Measurements from ENCODE around the gene SOWAHD. TPM values are rescaled to one million over a fixed set of nuclear protein-coding genes. Genes with fewer than 3 reads are reported as not detected.
"Not testable (repeated sequence)": the region's sequence is repeated elsewhere in the genome, so short reads cannot be mapped to it uniquely, and the experiment has no call there.

SOWAHD gene
- total RNA-seq, 1 donor from 2014 or later: 0.54 TPM

DNA sequence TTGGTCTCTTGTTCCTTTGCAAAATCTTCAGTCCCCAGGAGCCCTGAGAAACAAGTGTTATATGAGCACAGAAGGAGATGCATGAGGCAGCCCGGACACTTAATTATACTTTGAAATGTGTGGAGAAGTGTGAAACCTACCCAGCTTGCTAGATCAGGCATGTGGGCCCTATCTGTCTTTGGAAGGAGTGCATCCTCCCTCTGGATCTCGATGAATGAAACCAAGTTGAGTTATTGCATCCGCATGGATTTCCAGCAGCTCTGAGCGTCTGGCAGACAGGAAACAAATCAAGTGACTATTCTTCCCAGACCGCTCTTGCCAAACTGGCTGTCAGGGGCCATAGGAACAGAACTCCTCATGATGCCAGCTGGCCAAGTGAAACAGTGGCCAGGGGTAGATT, 19.6 kb upstream of the SOWAHD start:
- Mint-ChIP-seq H3K27ac (ENCODE audit: unreplicated experiment) (no peak overlapping the region), H3K9me3 (ENCODE audit: unreplicated experiment) (peaks cover 3% of the 10 kb centered on the region), H3K4me3 (ENCODE audit: unreplicated experiment) (no peak overlapping the region), H3K27me3 (ENCODE audit: low read depth, unreplicated experiment) (no peaks in the 10 kb centered on the region), H3K4me1 (ENCODE audit: low read depth, unreplicated experiment) (no peaks in the 10 kb centered on the region), H3K36me3 (ENCODE audit: low read depth, unreplicated experiment) (no peaks in the 10 kb centered on the region)
- H3K9me3 ChIP-seq (ENCODE audit: insufficient read depth, low read depth, low read length): no peaks in the 10 kb centered on the region
- no peaks in the 10 kb centered on the region for H3K79me2 ChIP-seq (ENCODE audit: insufficient read depth, low read length)
- no peaks in the 10 kb centered on the region for H3K4me1 ChIP-seq (ENCODE audit: insufficient read depth, low read length)
- H3K9ac ChIP-seq (ENCODE audit: low read length): no peak overlapping the region
- TF ChIP-seq, protein P1, sequence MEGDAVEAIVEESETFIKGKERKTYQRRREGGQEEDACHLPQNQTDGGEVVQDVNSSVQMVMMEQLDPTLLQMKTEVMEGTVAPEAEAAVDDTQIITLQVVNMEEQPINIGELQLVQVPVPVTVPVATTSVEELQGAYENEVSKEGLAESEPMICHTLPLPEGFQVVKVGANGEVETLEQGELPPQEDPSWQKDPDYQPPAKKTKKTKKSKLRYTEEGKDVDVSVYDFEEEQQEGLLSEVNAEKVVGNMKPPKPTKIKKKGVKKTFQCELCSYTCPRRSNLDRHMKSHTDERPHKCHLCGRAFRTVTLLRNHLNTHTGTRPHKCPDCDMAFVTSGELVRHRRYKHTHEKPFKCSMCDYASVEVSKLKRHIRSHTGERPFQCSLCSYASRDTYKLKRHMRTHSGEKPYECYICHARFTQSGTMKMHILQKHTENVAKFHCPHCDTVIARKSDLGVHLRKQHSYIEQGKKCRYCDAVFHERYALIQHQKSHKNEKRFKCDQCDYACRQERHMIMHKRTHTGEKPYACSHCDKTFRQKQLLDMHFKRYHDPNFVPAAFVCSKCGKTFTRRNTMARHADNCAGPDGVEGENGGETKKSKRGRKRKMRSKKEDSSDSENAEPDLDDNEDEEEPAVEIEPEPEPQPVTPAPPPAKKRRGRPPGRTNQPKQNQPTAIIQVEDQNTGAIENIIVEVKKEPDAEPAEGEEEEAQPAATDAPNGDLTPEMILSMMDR (IDR thresholded peaks at IDR 0.05; ENCODE audit: insufficient read depth, low read depth, low read length): no peak
- no peak for TF ChIP-seq EZH2 (IDR thresholded peaks at IDR 0.05; ENCODE audit: insufficient read depth, low read length)
- H4K20me1 ChIP-seq (ENCODE audit: insufficient read depth, low read length): no peaks in the 10 kb centered on the region
- no peak overlapping the region for H3K27ac ChIP-seq (ENCODE audit: low read depth, low read length)
- no peaks in the 10 kb centered on the region for H3K27me3 ChIP-seq (ENCODE audit: insufficient read depth, low read length)
- H3K4me2 ChIP-seq (ENCODE audit: low read length): no peak overlapping the region
- no peak overlapping the region for H2AFZ ChIP-seq (ENCODE audit: low read depth, low read length)
- no peaks in the 10 kb centered on the region for H3K36me3 ChIP-seq (ENCODE audit: insufficient read depth, low read length)
- no peak for DNase-seq (ENCODE audit: low read depth)
- no peak for FAIRE-seq
- H3K4me3 ChIP-seq (ENCODE audit: insufficient read depth, low read depth, low read length): no peak overlapping the region

DNA sequence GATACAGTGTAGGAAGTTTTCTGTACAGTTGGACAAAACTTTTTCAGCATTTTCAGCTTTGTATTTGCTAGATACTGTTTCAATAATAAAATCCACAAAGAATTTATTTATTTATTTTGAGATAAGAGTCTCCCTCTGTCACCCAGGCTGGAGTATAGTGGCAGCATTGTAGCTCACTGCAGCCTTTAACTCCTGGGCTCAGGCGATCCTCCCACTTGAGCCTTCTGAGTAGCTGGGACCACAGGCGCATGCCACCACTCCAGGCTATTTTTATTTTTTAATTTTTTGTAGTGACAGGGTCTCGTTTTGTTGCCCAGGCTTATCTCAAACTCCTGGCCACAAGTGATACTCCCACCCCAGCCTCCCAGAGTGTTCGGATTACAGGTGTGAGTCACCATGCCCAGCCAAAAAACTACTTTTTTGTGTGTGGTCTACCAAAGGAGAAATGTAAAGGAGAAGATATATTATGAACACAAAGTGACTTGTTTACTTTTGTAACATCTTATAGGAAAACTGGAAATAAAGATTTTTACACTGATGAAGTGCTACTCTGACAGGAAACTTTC, 13.0 kb upstream of the SOWAHD start:
- H3K27me3 ChIP-seq (ENCODE audit: insufficient read depth, low read length): no peaks in the 10 kb centered on the region
- Mint-ChIP-seq H3K4me3 (ENCODE audit: unreplicated experiment) (no peak overlapping the region), H3K27me3 (ENCODE audit: low read depth, unreplicated experiment) (no peaks in the 10 kb centered on the region), H3K27ac (ENCODE audit: unreplicated experiment) (no peak overlapping the region), H3K4me1 (ENCODE audit: low read depth, unreplicated experiment) (no peaks in the 10 kb centered on the region), H3K9me3 (ENCODE audit: unreplicated experiment) (no peaks in the 10 kb centered on the region), H3K36me3 (ENCODE audit: low read depth, unreplicated experiment) (no peaks in the 10 kb centered on the region)
- no peaks in the 10 kb centered on the region for H3K9me3 ChIP-seq (ENCODE audit: insufficient read depth, low read depth, low read length)
- H3K4me1 ChIP-seq (ENCODE audit: insufficient read depth, low read length): no peaks in the 10 kb centered on the region
- FAIRE-seq: no peak
- H3K4me3 ChIP-seq (ENCODE audit: insufficient read depth, low read depth, low read length): no peak overlapping the region
- H2AFZ ChIP-seq (ENCODE audit: low read depth, low read length): no peak overlapping the region
- no peak for DNase-seq (ENCODE audit: low read depth)
- no peaks in the 10 kb centered on the region for H3K36me3 ChIP-seq (ENCODE audit: insufficient read depth, low read length)
- no peaks in the 10 kb centered on the region for H3K79me2 ChIP-seq (ENCODE audit: insufficient read depth, low read length)
- no peak overlapping the region for H3K4me2 ChIP-seq (ENCODE audit: low read length)
- H4K20me1 ChIP-seq (ENCODE audit: insufficient read depth, low read length): no peaks in the 10 kb centered on the region
- H3K9ac ChIP-seq (ENCODE audit: low read length): no peak overlapping the region
- TF ChIP-seq, protein P1 (IDR thresholded peaks at IDR 0.05; ENCODE audit: insufficient read depth, low read depth, low read length): no peak
- H3K27ac ChIP-seq (ENCODE audit: low read depth, low read length): no peak overlapping the region

DNA sequence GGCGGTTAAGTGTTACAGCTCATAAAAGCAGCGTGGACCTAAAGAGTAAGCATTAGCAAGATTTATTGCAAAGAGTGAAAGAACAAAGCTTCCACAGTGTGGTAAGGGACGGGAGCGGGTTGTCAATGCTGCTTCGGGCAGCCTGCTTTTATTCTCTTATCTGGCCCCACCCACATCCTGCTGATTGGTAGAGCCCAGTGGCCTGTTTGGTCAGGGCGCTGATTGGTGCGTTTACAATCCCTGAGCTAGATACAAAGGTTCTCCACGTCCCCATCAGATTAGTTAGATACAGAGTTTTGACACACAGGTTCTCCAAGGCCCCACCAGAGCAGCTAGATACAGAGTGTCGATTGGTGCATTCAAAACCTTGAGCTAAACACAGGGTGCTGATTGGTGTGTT, 8.3 kb upstream of the SOWAHD start:
- H3K9me3 ChIP-seq (ENCODE audit: insufficient read depth, low read depth, low read length); H3K27ac ChIP-seq (ENCODE audit: low read depth, low read length); H3K79me2 ChIP-seq (ENCODE audit: insufficient read depth, low read length); H3K4me3 ChIP-seq (ENCODE audit: insufficient read depth, low read depth, low read length); H3K36me3 Mint-ChIP-seq (ENCODE audit: low read depth, unreplicated experiment); H3K4me1 Mint-ChIP-seq (ENCODE audit: low read depth, unreplicated experiment); H2AFZ ChIP-seq (ENCODE audit: low read depth, low read length); H3K27me3 Mint-ChIP-seq (ENCODE audit: low read depth, unreplicated experiment); H3K4me2 ChIP-seq (ENCODE audit: low read length); H3K36me3 ChIP-seq (ENCODE audit: insufficient read depth, low read length); DNase-seq (ENCODE audit: low read depth); H3K9ac ChIP-seq (ENCODE audit: low read length); H3K4me3 Mint-ChIP-seq (ENCODE audit: unreplicated experiment); H3K4me1 ChIP-seq (ENCODE audit: insufficient read depth, low read length); H3K9me3 Mint-ChIP-seq (ENCODE audit: unreplicated experiment); H3K27ac Mint-ChIP-seq (ENCODE audit: unreplicated experiment); FAIRE-seq; H3K27me3 ChIP-seq (ENCODE audit: insufficient read depth, low read length); H4K20me1 ChIP-seq (ENCODE audit: insufficient read depth, low read length): not testable (repeated sequence)

DNA sequence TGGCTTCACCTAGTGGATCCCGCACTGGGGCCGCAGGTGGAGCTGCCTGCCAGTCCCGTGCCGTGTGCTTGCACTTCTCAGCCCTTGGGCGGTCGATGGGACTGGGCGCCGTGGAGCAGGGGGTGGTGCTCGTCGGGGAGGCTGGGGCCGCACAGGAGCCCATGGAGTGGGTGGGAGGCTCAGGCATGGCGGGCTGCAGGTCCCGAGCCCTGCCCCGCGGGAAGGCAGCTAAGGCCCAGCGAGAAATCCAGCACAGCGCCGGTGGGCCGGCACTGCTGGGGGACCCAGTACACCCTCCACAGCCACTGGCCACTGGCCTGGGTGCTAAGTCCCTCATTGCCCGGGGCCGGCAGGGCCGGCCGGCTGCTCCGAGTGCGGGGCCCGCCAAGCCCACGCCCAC, 7.6 kb upstream of the SOWAHD start:
- H2AFZ ChIP-seq (ENCODE audit: low read depth, low read length); DNase-seq (ENCODE audit: low read depth); H3K36me3 Mint-ChIP-seq (ENCODE audit: low read depth, unreplicated experiment); H3K9me3 ChIP-seq (ENCODE audit: insufficient read depth, low read depth, low read length); H3K4me1 ChIP-seq (ENCODE audit: insufficient read depth, low read length); H4K20me1 ChIP-seq (ENCODE audit: insufficient read depth, low read length); H3K36me3 ChIP-seq (ENCODE audit: insufficient read depth, low read length); H3K27me3 Mint-ChIP-seq (ENCODE audit: low read depth, unreplicated experiment); H3K27ac ChIP-seq (ENCODE audit: low read depth, low read length); H3K4me1 Mint-ChIP-seq (ENCODE audit: low read depth, unreplicated experiment); H3K9me3 Mint-ChIP-seq (ENCODE audit: unreplicated experiment); H3K9ac ChIP-seq (ENCODE audit: low read length); H3K4me3 ChIP-seq (ENCODE audit: insufficient read depth, low read depth, low read length); H3K27me3 ChIP-seq (ENCODE audit: insufficient read depth, low read length); FAIRE-seq; H3K4me2 ChIP-seq (ENCODE audit: low read length); H3K27ac Mint-ChIP-seq (ENCODE audit: unreplicated experiment); H3K79me2 ChIP-seq (ENCODE audit: insufficient read depth, low read length); H3K4me3 Mint-ChIP-seq (ENCODE audit: unreplicated experiment): not testable (repeated sequence)

Measured in astrocyte (in vitro differentiated cells and primary cell).